Activated T-cell treated with anti-CD3 and anti-CD28 coated beads, Interleukin-2, amount 50 U/mL, for 4 hours (primary cell): ENCODE measurements around the gene IQCK. TPM values are rescaled to one million over a fixed set of nuclear protein-coding genes. Genes with fewer than 3 reads are reported as not detected.
A peak's percentile ranks its signal among the peaks of the same experiment; 100 is the strongest.

Experiments used
- ATAC-seq, 2 donors: fragments of 200-7000 bp; cut with Tn5 transposase; one replicate each; pipeline ENCODE4 v1.10.0; 2021
- DNase-seq: peaks from one replicate; pipeline ENCODE4 v3.0.0-alpha.2; 2020
- H3K27me3 Mint-ChIP-seq: one replicate; pipeline ENCODE4 v1.8.0; 2021; ENCODE audit warnings: low read depth, mixed read lengths
- H3K36me3 Mint-ChIP-seq: one replicate; pipeline ENCODE4 v1.8.0; 2022; ENCODE audit warnings: mixed read lengths; ENCODE audit not compliant: insufficient read depth
- H3K4me1 Mint-ChIP-seq: one replicate; pipeline ENCODE4 v1.8.0; 2021; ENCODE audit warnings: low read depth, mixed read lengths
- H3K4me3 Mint-ChIP-seq: one replicate; pipeline ENCODE4 v1.8.0; 2021; ENCODE audit warnings: mild to moderate bottlenecking, moderate library complexity, mixed read lengths
- H3K9me3 Mint-ChIP-seq: one replicate; pipeline ENCODE4 v1.8.0; 2021; ENCODE audit warnings: mixed read lengths
- total RNA-seq, 3 donors: library from RNA; stranded (reverse); gene quantifications; one replicate each; pipeline ENCODE4 v1.2.1, GENCODE V29; 2021

IQCK gene
- total RNA-seq, 3 donors from 2014 or later = 3.2 to 5.4 (median 3.6) TPM

DNA sequence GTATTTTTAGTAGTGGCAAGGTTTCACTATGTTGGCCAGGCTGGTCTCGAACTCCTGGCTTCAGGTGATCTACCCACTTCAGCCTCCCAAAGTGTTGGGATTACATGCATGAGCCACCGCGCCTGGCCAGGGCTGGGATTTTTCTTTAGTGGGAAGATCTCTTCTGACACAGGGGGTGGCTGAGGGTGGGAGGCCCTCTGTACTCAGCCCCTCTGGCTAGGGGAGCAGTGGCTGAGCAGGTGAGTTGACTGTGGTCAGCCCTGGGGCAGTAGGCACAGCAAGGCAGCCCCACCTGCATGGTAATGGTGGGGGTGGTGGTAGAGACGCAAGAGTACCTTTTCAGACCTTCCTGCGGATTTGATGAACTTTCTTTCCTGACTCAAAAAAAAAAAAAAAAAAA lies 178.9 kb downstream of the IQCK start:
- no peaks in the 10 kb centered on the region for H3K36me3 Mint-ChIP-seq
- no peaks in the 10 kb centered on the region for H3K9me3 Mint-ChIP-seq
- ATAC-seq = no peak
- H3K4me1 Mint-ChIP-seq = peaks cover 2% of the 10 kb centered on the region
- DNase-seq = no peak
- H3K4me3 Mint-ChIP-seq = no peak overlapping the region
- peaks cover 10% of the 10 kb centered on the region for H3K27me3 Mint-ChIP-seq

GRCh38 chr16:19898166-19898565 lies 180.1 kb downstream of the IQCK start:
- H3K4me3 Mint-ChIP-seq = no peak overlapping the region

DNA sequence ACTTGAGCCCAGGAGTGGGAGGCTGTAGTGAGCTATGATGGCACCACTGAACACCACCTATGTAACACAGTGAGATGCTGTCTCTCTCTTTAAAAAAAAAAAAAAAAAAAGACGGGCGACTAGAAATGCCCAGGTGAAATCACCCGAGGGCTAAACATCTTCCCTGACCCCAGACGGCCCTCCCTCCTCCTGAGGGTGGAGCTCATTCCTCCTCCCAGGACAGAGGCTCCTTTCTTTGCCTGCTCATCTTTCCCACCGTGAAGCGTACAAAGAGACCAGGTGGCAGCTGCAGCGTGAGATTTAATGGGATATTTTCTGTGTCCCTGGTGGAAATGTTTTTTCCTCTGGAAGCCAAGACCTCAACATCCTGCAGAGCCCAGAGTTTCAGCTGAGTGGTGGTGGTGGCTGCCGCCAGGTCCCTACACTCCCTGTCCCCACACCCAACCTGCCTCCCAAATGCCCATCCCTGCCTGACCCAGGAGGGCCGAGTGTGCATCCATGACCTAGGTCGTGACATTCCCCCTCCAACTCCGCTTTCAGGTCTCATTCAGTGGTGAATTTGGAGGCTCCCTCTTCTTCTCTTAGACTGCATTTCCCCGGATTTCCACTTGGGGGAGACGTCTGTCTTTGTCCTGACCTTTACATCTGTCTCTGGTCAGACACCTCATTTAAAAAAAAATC lies 181.0 kb downstream of the IQCK start:
- H3K4me3 Mint-ChIP-seq = no peak overlapping the region
- H3K9me3 Mint-ChIP-seq = no peaks in the 10 kb centered on the region
- H3K4me1 Mint-ChIP-seq = peaks cover 2% of the 10 kb centered on the region
- peaks cover 9% of the 10 kb centered on the region for H3K27me3 Mint-ChIP-seq
- peak; percentile 58 to 62 for ATAC-seq
- H3K36me3 Mint-ChIP-seq = no peaks in the 10 kb centered on the region
- DNase-seq = no peak

More at GRCh38 chr16:19898166-19898565, 180.1 kb downstream of the IQCK start:
- Mint-ChIP-seq H3K27me3 (peaks cover 9% of the 10 kb centered on the region), H3K4me1 (peaks cover 2% of the 10 kb centered on the region), H3K9me3 (no peaks in the 10 kb centered on the region), H3K36me3 (no peaks in the 10 kb centered on the region)
- ATAC-seq (no peak), DNase-seq (no peak)

GRCh38 chr16:19899605-19899955 lies 181.5 kb downstream of the IQCK start:
- no peaks in the 10 kb centered on the region for H3K36me3 Mint-ChIP-seq
- no peaks in the 10 kb centered on the region for H3K9me3 Mint-ChIP-seq
- H3K4me1 Mint-ChIP-seq = peaks cover 2% of the 10 kb centered on the region
- no peak overlapping the region for H3K4me3 Mint-ChIP-seq
- DNase-seq = no peak
- H3K27me3 Mint-ChIP-seq = peaks cover 9% of the 10 kb centered on the region
- ATAC-seq = no peak

DNA sequence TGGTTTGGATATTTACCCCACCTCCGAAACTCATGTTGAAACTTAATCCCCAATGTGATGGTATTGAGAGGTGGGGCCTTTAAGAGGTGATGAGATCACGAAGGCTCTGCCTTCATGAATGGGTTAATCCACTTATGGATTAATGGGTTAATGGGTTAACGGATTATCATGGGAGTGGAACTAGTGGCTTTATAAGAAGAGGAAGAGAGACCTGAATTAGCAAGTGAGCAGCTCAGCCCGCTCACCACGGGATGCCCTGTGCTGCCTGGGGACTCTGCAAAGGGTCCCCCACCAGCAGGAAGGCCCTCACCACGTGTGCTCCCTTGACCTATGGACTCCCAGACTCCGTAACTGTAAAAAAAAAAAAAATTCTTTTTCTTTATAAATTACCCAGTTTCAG lies 183.1 kb downstream of the IQCK start:
- Mint-ChIP-seq H3K27me3 (peaks cover 9% of the 10 kb centered on the region), H3K9me3 (no peaks in the 10 kb centered on the region), H3K4me3 (no peak overlapping the region), H3K36me3 (no peaks in the 10 kb centered on the region), H3K4me1 (peaks cover 2% of the 10 kb centered on the region)
- ATAC-seq (no peak), DNase-seq (no peak)

DNA sequence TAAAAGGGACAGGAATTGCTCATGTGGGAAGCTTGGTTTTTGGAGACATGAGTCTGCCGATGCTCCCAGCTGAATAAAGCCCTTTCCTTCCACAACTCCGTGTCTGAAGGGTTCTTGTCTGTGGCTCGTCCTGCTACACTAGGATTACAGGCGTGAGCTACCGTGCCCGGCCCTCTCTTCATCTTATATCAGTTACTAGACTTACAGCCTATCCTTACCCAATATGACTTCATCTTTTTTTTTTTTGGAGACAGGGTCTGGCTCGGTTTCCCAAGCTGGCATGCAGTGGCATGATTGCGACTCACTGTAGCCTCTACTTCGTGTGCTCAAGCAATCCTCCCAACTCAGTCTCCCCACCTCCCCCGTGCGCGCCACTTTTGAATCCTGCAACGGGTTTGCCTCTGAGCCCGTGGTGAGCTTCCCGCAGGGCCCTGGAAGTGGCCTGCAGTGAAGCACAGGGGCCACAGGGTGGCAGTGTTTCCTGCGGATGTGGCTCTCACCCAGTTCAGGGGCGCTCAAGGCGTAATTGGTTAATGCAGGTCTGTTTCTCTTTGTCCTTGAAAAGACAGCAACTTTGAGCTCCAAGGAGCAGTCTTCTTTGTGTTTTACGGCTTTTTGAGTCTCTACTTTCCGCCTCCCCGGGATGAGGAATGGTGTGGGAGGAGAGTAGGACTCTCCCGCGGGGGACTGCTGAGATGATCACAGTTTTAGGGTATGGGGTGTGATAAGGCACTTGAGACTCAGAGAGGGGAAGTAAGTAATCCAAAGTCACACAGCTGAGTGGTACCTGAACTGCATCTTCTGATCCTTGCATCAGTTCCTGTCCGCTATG lies 189.3 kb downstream of the IQCK start:
- Mint-ChIP-seq H3K27me3 (peaks cover 13% of the 10 kb centered on the region), H3K36me3 (no peaks in the 10 kb centered on the region), H3K9me3 (no peaks in the 10 kb centered on the region), H3K4me3 (peak overlapping the region; percentile 63), H3K4me1 (peaks cover 6% of the 10 kb centered on the region)
- ATAC-seq (peak; percentile 96), DNase-seq (peak; percentile 65)

Other genes with a start within 250 kb of the IQCK start
- 10 to 100 TPM; 26.1 to 28.1 (median 26.2) TPM for gene GDE1, start 196.2 kb upstream of the IQCK start, total RNA-seq
- gene CCP110, start 194.3 kb upstream of the IQCK start, total RNA-seq = 10 to 100 TPM; 14.1 to 17.4 (median 15.3) TPM
- gene VPS35L, start 162.6 kb upstream of the IQCK start, total RNA-seq = 10 to 100 TPM; 29.9 to 34.5 (median 30.9) TPM
- gene KNOP1, start within 50 bp of the IQCK start, total RNA-seq = 10 to 100 TPM; 28.6 to 37.0 (median 33.6) TPM
- gene GPRC5B, start 166.6 kb downstream of the IQCK start, total RNA-seq = under 1 TPM; 0.27 to 0.66 (median 0.40) TPM